NCI-H69 (cell line): ENCODE data around the gene MYL5.
"Not testable (repeated sequence)": the region's sequence is repeated elsewhere in the genome, so short reads cannot be mapped to it uniquely, and the experiment has no call there.

Source experiments
- DNase-seq: peaks from one replicate; lab custom pipeline; 2025; lab: John Stamatoyannopoulos, UW

The MYL5 gene

GRCh38 chr4:674172-675035 lies at the start of gene MYL5, which contains the start of gene ATP5ME:
Gene MYL5, plus strand, starts transcription at chr4:674542. Its CDS starts 3,485 bp downstream, at chr4:678027.
Gene ATP5ME, minus strand, starts transcription at chr4:674276. Its CDS starts 29 bp downstream, at chr4:674247.
- DNase-seq = peak; percentile 92

GRCh38 chr4:624705-625590 lies 49.4 kb upstream of the MYL5 start, which contains the start of gene PDE6B:
Gene PDE6B, plus strand, starts transcription at chr4:625573. Its CDS starts 54 bp downstream, at chr4:625627.
- DNase-seq = no peak

GRCh38 chr4:625631-626161 lies 48.6 kb upstream of the MYL5 start:
- DNase-seq = no peak

GRCh38 chr4:626201-627091 lies 47.9 kb upstream of the MYL5 start:
- no peak for DNase-seq

GRCh38 chr4:627347-628125 lies 46.8 kb upstream of the MYL5 start:
- DNase-seq = no peak

- DNase-seq = no peak
Measured at GRCh38 chr4:628311-628741, 46.0 kb upstream of the MYL5 start.

GRCh38 chr4:628821-629635 lies 45.3 kb upstream of the MYL5 start:
- DNase-seq = no peak

GRCh38 chr4:629636-629914 lies 44.8 kb upstream of the MYL5 start:
- DNase-seq = peak; percentile 33

GRCh38 chr4:629915-630641 lies 44.3 kb upstream of the MYL5 start:
- peak; percentile 62 for DNase-seq

GRCh38 chr4:630656-631055 lies 43.7 kb upstream of the MYL5 start:
- DNase-seq = peak; percentile 16

GRCh38 chr4:632196-632790 lies 42.0 kb upstream of the MYL5 start:
- DNase-seq = no peak

- DNase-seq = no peak
Measured at GRCh38 chr4:632926-633325, 41.4 kb upstream of the MYL5 start.

GRCh38 chr4:633406-633805 lies 40.9 kb upstream of the MYL5 start:
- DNase-seq = no peak

GRCh38 chr4:633976-634598 lies 40.3 kb upstream of the MYL5 start:
- peak; percentile 5 for DNase-seq

- DNase-seq = peak; percentile 15
Measured at GRCh38 chr4:634599-634985, 39.8 kb upstream of the MYL5 start.

- not testable (repeated sequence) for DNase-seq
Measured at GRCh38 chr4:635066-635835, 39.1 kb upstream of the MYL5 start.

GRCh38 chr4:635851-636627 lies 38.3 kb upstream of the MYL5 start:
- no peak for DNase-seq
